DOHH2 (cell line): ENCODE results near the gene PSMG1.

Experiments used
- H3F3A ChIP-seq: fragments of 200-600 bp; sonication (generic), shearing (Covaris generic); 2 replicates; pipeline ENCODE4 v1.6.0; 2016; ENCODE audit warnings: antibody characterized with exemption, mild to moderate bottlenecking; ENCODE audit not compliant: control insufficient read depth, insufficient read depth
- H3K27ac ChIP-seq: fragments of 200-600 bp; sonication (generic); 2 replicates; pipeline ENCODE4 v1.5.1; 2014; ENCODE audit warnings: low read depth, mild to moderate bottlenecking, low read length, moderate library complexity
- H3K27me3 ChIP-seq: fragments of 200-600 bp; sonication (generic); 2 replicates; pipeline ENCODE4 v1.6.1; 2014; ENCODE audit warnings: mild to moderate bottlenecking, low read length, mixed read lengths; ENCODE audit not compliant: control insufficient read depth
- H3K36me3 ChIP-seq: fragments of 200-600 bp; sonication (generic); 2 replicates; pipeline ENCODE4 v1.6.1; 2014; ENCODE audit warnings: mild to moderate bottlenecking, low read length, moderate library complexity, mixed read lengths; ENCODE audit not compliant: control insufficient read depth
- H3K4me1 ChIP-seq: fragments of 200-600 bp; sonication (generic); 2 replicates; pipeline ENCODE4 v1.6.1; 2014; ENCODE audit warnings: mild to moderate bottlenecking, low read length, mixed read lengths; ENCODE audit not compliant: control insufficient read depth
- H3K4me2 ChIP-seq: fragments of 200-600 bp; sonication (generic); 2 replicates; pipeline ENCODE4 v1.6.0; 2014; ENCODE audit warnings: mild to moderate bottlenecking, low read length, moderate library complexity
- H3K4me3 ChIP-seq: fragments of 200-600 bp; sonication (generic); 2 replicates; pipeline ENCODE4 v1.5.1; 2014; ENCODE audit warnings: mild to moderate bottlenecking, low read length, mixed read lengths
- H3K79me2 ChIP-seq: fragments of 200-600 bp; sonication (generic); 2 replicates; pipeline ENCODE4 v1.6.1; 2014; ENCODE audit warnings: mild to moderate bottlenecking, low read length, mixed read lengths; ENCODE audit not compliant: control insufficient read depth
- H3K9me2 ChIP-seq: fragments of 200-600 bp; sonication (generic); replicated peaks from 2 replicates; pipeline ENCODE4 v1.6.1; 2014; ENCODE audit warnings: mild to moderate bottlenecking, low read length, mixed read lengths; ENCODE audit not compliant: control insufficient read depth
- H3K9me3 ChIP-seq: fragments of 200-600 bp; sonication (generic); 2 replicates; pipeline ENCODE4 v1.6.1; 2014; ENCODE audit warnings: antibody characterized with exemption, low read length, mixed read lengths; ENCODE audit not compliant: control insufficient read depth, insufficient read depth
- H4K20me1 ChIP-seq: fragments of 200-600 bp; sonication (generic); 2 replicates; pipeline ENCODE4 v1.6.0; 2014; ENCODE audit warnings: low read depth, mild to moderate bottlenecking, antibody characterized with exemption, low read length, moderate library complexity; ENCODE audit not compliant: control insufficient read depth, insufficient read depth
- CTCF ChIP-seq: fragments of 200-600 bp; sonication (generic); IDR thresholded peaks from one replicate; pipeline ENCODE4 v1.5.1; 2014; ENCODE audit warnings: antibody characterized with exemption, mild to moderate bottlenecking, low read depth, low read length; ENCODE audit not compliant: poor library complexity, severe bottlenecking
- EZH2phosphoT487 ChIP-seq: fragments of 200-600 bp; sonication (generic); IDR thresholded peaks from 2 replicates; pipeline ENCODE4 v1.6.1; 2017; ENCODE audit warnings: borderline replicate concordance, mild to moderate bottlenecking, antibody characterized with exemption, low read length, moderate library complexity, mixed read lengths

Gene PSMG1

DNA sequence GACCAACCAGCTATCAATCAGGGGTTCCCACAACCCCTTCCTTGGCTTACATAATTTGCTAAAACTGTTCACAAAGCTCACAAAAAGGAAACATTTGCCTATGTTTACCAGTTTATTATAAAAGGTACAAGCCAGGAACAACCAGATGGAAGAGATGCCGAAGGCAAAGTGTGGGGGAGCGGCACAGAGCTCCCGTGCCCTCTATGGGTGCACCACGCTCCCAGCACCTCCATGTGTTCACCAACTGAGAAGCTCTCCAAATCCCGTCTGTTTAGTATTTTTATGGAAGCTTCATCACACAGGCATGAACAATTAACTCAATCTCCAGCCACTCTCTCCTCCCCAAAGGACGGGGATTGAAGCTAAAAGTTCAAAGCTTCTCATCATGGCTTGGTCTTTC lies 32.9 kb downstream of the PSMG1 start:
- Histone ChIP-seq H3K36me3 (no peaks in the 10 kb centered on the region), H3K9me3 (no peaks in the 10 kb centered on the region), H3K79me2 (no peaks in the 10 kb centered on the region), H4K20me1 (no peaks in the 10 kb centered on the region), H3K27me3 (peaks cover 4% of the 10 kb centered on the region; the same call in 1 of the 2 replicates), H3K9me2 (no peaks in the 10 kb centered on the region), H3K4me1 (no peaks in the 10 kb centered on the region), H3K4me2 (no peak overlapping the region), H3K27ac (no peak overlapping the region), H3K4me3 (no peak overlapping the region), H3F3A (no peaks in the 10 kb centered on the region)
- TF ChIP-seq CTCF (no peak), EZH2phosphoT487 (no peak)

- Histone ChIP-seq H3K4me1 (no peaks in the 10 kb centered on the region), H3K36me3 (no peaks in the 10 kb centered on the region), H3K27me3 (peaks cover 4% of the 10 kb centered on the region; the same call in 1 of the 2 replicates), H3K4me2 (no peak overlapping the region), H3K9me2 (no peaks in the 10 kb centered on the region), H3K9me3 (no peaks in the 10 kb centered on the region), H3K79me2 (no peaks in the 10 kb centered on the region), H3K27ac (no peak overlapping the region), H3K4me3 (no peak overlapping the region), H4K20me1 (no peaks in the 10 kb centered on the region), H3F3A (no peaks in the 10 kb centered on the region)
- TF ChIP-seq EZH2phosphoT487 (no peak), CTCF (no peak)
Observed at GRCh38 chr21:39149882-39150281, 33.4 kb downstream of the PSMG1 start.

DNA sequence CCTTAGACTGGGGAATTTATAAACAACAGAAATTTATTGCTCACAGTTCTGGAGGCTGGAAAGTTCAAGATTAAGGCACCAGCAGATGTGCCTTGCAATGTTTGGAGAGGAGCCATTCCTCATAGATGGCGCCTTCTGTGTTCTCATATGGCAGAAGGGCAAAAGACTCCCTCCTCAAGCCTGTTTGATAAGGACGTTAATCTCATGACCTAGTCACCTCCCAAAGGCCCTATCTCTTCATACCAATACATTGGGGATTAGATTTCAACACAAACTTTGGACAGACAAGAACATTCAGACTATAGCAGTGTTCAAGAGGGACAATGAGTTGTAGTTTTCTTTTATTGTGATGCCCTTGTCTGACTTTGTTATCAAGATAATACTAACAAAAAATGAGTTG lies 34.3 kb downstream of the PSMG1 start:
- no peaks in the 10 kb centered on the region for H3K9me3 ChIP-seq
- H3K4me2 ChIP-seq = no peak overlapping the region
- no peak overlapping the region for H3K27ac ChIP-seq
- H4K20me1 ChIP-seq = no peaks in the 10 kb centered on the region
- no peaks in the 10 kb centered on the region for H3F3A ChIP-seq
- TF ChIP-seq CTCF (no peak), EZH2phosphoT487 (no peak)
- H3K79me2 ChIP-seq = no peaks in the 10 kb centered on the region
- no peak overlapping the region for H3K4me3 ChIP-seq
- no peaks in the 10 kb centered on the region for H3K9me2 ChIP-seq
- H3K4me1 ChIP-seq = no peaks in the 10 kb centered on the region
- H3K36me3 ChIP-seq = no peaks in the 10 kb centered on the region
- peaks cover 4% of the 10 kb centered on the region; the same call in 1 of the 2 replicates for H3K27me3 ChIP-seq
